ENCODE measurements around the gene RFTN1. TPM values are rescaled to one million over a fixed set of nuclear protein-coding genes. Genes with fewer than 3 reads are reported as not detected.
A peak's percentile ranks its signal among the peaks of the same experiment; 100 is the strongest.

The RFTN1 gene, protein sequence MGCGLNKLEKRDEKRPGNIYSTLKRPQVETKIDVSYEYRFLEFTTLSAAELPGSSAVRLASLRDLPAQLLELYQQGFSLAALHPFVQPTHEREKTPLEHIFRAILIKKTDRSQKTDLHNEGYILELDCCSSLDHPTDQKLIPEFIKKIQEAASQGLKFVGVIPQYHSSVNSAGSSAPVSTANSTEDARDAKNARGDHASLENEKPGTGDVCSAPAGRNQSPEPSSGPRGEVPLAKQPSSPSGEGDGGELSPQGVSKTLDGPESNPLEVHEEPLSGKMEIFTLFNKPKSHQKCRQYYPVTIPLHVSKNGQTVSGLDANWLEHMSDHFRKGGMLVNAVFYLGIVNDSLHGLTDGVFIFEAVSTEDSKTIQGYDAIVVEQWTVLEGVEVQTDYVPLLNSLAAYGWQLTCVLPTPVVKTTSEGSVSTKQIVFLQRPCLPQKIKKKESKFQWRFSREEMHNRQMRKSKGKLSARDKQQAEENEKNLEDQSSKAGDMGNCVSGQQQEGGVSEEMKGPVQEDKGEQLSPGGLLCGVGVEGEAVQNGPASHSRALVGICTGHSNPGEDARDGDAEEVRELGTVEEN
- total RNA-seq: 10 to 100 TPM; 11.5 to 21.8 (median 16.8) TPM
- polyA plus RNA-seq: 10 to 100 TPM in 2 of 3 donors, 1 to 10 TPM in 1; 9.1 to 33.1 (median 14.9) TPM
- long read RNA-seq, donor 1, transcript RFTN1-201 (10 exons, 2,982 nt): major isoform, 6 of 8 reads
- long read RNA-seq, donor 1, partial matches to known transcripts: 0 of 8 reads
- long read RNA-seq, donor 1, other reads (novel, unspliced or antisense): 2 of 8 reads
- long read RNA-seq, donor 2, transcript RFTN1-201 (10 exons, 2,982 nt): major isoform, 11 of 22 reads
- long read RNA-seq, donor 2, partial matches to known transcripts: 4 of 22 reads
- long read RNA-seq, donor 2, other reads (novel, unspliced or antisense): 7 of 22 reads

DNA sequence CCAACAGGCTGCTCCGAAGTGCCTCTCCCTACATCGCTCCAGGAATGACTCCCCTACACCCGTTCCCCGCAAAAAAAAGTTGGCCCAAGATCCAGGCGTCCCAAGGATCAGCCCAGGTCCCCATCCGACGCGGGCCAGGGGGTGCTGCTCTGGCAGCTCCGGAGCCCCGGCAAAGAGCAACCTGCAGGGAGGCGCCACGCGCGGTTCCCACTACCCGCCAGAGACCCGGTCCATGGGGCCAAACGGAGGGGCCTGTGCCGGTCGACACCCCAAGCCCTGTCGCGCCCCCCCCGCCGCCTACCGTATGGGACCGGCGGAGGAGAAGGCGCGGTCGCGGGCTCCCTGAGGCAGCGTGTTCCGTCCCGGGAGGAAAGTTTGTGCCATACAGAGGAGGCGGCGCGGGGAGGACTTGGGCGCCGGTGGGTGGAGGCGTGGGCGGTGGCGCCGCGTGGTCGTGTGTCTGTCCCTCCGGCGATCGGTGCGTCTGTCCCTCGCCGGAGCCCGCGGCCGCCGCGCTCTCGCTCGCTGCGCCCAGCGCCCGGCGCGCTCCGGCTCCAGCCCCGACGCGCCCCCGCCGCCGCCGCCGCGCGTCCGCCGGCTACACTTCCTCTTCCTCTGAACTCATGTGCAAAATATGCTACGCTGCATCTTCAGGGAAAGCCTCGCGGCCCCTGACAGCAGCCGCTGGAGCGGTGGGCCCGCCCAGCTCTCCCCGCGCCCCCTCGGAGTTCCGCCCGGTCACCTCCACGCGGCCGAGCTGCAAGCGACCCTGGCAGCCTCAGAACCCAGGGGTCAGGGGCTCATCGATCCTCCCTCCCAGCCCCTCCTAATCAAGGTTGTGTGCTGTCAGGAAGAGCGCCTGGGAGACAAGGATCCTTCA lies at the start of gene RFTN1:
Gene RFTN1 (minus strand): TSS at position 559 of the 880 bp plus-strand sequence. CDS start 19,830 bp downstream, outside the sequence.
- peak; percentile 56 to 74 for DNase-seq
- ATAC-seq: peak; percentile 27 to 51 (median 31)
- intact Hi-C loops (cut with DNase I): loop anchor here in 1 of 2 donors (2.0 to 5.0 kb wide), 2 partner anchors 116 to 225 kb away; no protein-coding TSS in a partner anchor
- peak within 1 kb of the TSS; percentile 76 for H3K27ac ChIP-seq
- H3K9me3 ChIP-seq: no peaks in the 10 kb centered on the region
- H3K27me3 ChIP-seq (ENCODE audit: insufficient read depth in 3 of 3, low read length in 2 of 3): no peaks in the 10 kb centered on the region
- peak within 1 kb of the TSS; percentile 69 for H3K4me3 ChIP-seq
- H3K36me3 ChIP-seq (ENCODE audit: insufficient read depth in 1 of 2, low read depth in 1 of 2): no peaks in the 10 kb centered on the region
- TF ChIP-seq, protein P1, sequence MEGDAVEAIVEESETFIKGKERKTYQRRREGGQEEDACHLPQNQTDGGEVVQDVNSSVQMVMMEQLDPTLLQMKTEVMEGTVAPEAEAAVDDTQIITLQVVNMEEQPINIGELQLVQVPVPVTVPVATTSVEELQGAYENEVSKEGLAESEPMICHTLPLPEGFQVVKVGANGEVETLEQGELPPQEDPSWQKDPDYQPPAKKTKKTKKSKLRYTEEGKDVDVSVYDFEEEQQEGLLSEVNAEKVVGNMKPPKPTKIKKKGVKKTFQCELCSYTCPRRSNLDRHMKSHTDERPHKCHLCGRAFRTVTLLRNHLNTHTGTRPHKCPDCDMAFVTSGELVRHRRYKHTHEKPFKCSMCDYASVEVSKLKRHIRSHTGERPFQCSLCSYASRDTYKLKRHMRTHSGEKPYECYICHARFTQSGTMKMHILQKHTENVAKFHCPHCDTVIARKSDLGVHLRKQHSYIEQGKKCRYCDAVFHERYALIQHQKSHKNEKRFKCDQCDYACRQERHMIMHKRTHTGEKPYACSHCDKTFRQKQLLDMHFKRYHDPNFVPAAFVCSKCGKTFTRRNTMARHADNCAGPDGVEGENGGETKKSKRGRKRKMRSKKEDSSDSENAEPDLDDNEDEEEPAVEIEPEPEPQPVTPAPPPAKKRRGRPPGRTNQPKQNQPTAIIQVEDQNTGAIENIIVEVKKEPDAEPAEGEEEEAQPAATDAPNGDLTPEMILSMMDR (IDR thresholded peaks at IDR 0.05): no peak
- WGBS, 3 donors: 2 to 4% (median 2%) methylated on average over 71 to 92 of the region's 92 CpGs
- peaks cover 46% of the 10 kb centered on the region for H3K4me1 ChIP-seq

DNA sequence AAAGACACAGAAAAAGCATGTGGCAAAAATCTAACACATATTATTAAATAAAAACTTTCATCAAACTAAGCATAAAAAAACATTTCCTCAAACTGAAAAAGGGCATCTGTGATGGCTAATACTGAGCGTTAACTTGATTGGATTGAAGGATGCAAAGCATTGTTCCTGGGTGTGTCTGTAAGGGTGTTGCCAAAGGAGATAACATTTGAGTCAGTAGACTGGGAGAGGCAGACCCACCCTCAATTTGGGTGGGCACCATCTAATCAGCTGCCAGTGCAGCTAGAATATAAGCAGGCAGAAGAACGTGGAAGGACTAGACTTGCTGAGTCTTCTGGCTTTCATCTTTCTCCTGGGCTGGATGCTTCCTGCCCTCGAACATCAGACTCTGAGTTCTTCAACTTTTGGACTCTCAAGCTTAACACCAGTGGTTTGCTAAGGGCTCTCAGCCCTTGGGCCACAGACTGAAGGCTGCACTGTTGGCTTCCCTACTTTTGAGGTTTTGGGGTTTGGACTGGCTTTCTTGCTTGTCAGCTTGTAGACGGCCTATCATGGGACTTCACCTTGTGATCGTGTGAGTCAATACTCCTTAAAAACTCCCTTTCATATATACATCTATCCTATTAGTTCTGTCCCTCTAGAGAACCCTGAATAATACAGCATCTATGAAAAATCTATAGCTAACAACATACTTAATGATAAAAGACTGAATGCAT lies 46.3 kb upstream of the RFTN1 start:
- intact Hi-C loops (cut with DNase I): no loop called here
- peaks cover 9% of the 10 kb centered on the region for H3K9me3 ChIP-seq
- DNase-seq (no peak), ATAC-seq (no peak)
- no peak overlapping the region for H3K4me3 ChIP-seq
- no peaks in the 10 kb centered on the region for H3K27me3 ChIP-seq (ENCODE audit: insufficient read depth in 3 of 3, low read length in 2 of 3)
- no peaks in the 10 kb centered on the region for H3K4me1 ChIP-seq
- 82 to 87% (median 83%) methylated on average over 5 of the region's 5 CpGs for WGBS, 3 donors
- TF ChIP-seq, protein P1 (IDR thresholded peaks at IDR 0.05): no peak
- H3K36me3 ChIP-seq (ENCODE audit: insufficient read depth in 1 of 2, low read depth in 1 of 2): no peaks in the 10 kb centered on the region
- H3K27ac ChIP-seq: no peak overlapping the region

DNA sequence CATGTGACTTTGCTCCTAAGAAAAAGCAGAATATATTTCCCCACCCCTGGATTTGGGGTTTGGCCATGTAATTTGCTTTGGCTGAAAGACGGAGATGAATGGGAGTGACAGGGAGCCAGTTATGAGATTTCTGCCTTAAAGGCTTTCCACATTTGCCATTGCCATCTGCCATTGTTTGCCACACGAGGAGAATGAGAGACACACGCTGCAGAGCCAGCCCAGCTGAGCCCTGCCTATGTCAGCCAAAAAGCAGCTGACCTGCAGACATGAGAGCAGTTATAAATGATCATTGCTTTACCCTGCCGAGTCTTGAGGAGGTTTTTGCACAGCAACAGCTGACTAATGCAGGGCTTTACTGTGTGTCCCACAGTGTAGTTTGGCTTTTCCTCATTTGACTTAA lies 40.6 kb upstream of the RFTN1 start:
- WGBS, 3 donors: 62 to 68% (median 66%) methylated on average over 4 of the region's 4 CpGs

More for the DNA sequence above, 40.6 kb upstream of the RFTN1 start:
- TF ChIP-seq, protein P1 (IDR thresholded peaks at IDR 0.05): no peak
- H3K27me3 ChIP-seq (ENCODE audit: insufficient read depth in 3 of 3, low read length in 2 of 3): no peaks in the 10 kb centered on the region
- ATAC-seq: no peak
- intact Hi-C loops (cut with DNase I): loop anchor here in 1 of 2 donors (5.0 kb wide), 1 partner anchor 287 kb away; the partner anchor contains the start of gene OXNAD1
- H3K27ac ChIP-seq: no peak overlapping the region
- no peaks in the 10 kb centered on the region for H3K9me3 ChIP-seq
- H3K4me1 ChIP-seq: peaks cover 4% of the 10 kb centered on the region
- no peak overlapping the region for H3K4me3 ChIP-seq
- H3K36me3 ChIP-seq (ENCODE audit: insufficient read depth in 1 of 2, low read depth in 1 of 2): no peaks in the 10 kb centered on the region
- no peak for DNase-seq

Measured in psoas muscle (tissue), 8 donors.